Neural cell (in vitro differentiated cells): ENCODE data around the gene SLC44A5. TPM values are rescaled to one million over a fixed set of nuclear protein-coding genes. Genes with fewer than 3 reads are reported as not detected.
A peak's percentile ranks its signal among the peaks of the same experiment; 100 is the strongest.
"Not testable (repeated sequence)": the region's sequence is repeated elsewhere in the genome, so short reads cannot be mapped to it uniquely, and the experiment has no call there.

Experiments
- H2AFZ ChIP-seq: fragments of 200-600, 300-800 bp; sonication (generic), shearing (Covaris generic); 2 replicates; pipeline ENCODE4 v1.6.0; 2014; ENCODE audit warnings: low read depth, mild to moderate bottlenecking, antibody characterized with exemption, low read length, moderate library complexity
- H3F3A ChIP-seq: fragments of 200-600 bp; shearing (Covaris generic); 2 replicates; pipeline ENCODE4 v1.6.1; 2016; ENCODE audit warnings: mild to moderate bottlenecking, moderate library complexity, mixed read lengths, antibody characterized with exemption, low read length; ENCODE audit not compliant: insufficient read depth, poor library complexity, severe bottlenecking
- H3K27ac ChIP-seq: fragments of 200-600, 300-800 bp; sonication (generic), shearing (Covaris generic); 2 replicates; pipeline ENCODE4 v1.5.1; 2014; ENCODE audit warnings: mild to moderate bottlenecking, low read length, moderate library complexity
- H3K27me3 ChIP-seq: fragments of 300-800, 200-600 bp; sonication (generic), shearing (Covaris generic); 2 replicates; pipeline ENCODE4 v1.6.0; 2014; ENCODE audit warnings: mild to moderate bottlenecking, low read depth, low read length, moderate library complexity; ENCODE audit not compliant: insufficient read depth
- H3K36me3 ChIP-seq: fragments of 300-800, 200-600 bp; sonication (generic), shearing (Covaris generic); 2 replicates; pipeline ENCODE4 v1.5.1; 2014; ENCODE audit warnings: mild to moderate bottlenecking, antibody characterized with exemption, low read length, moderate library complexity; ENCODE audit not compliant: insufficient read depth
- H3K4me2 ChIP-seq: fragments of 300-800, 200-600 bp; sonication (generic), shearing (Covaris generic); 2 replicates; pipeline ENCODE4 v1.6.0; 2014; ENCODE audit warnings: mild to moderate bottlenecking, low read length
- H3K4me3 ChIP-seq: fragments of 300-800, 200-600 bp; sonication (generic), shearing (Covaris generic); 2 replicates; pipeline ENCODE4 v1.5.1; 2014; ENCODE audit warnings: mild to moderate bottlenecking, low read length, moderate library complexity
- H3K79me2 ChIP-seq: fragments of 200-600 bp; shearing (Covaris generic); replicated peaks from 2 replicates; pipeline ENCODE4 v1.6.0; 2014; ENCODE audit warnings: mild to moderate bottlenecking, low read length, moderate library complexity; ENCODE audit not compliant: insufficient read depth
- H3K9ac ChIP-seq: fragments of 300-800, 200-600 bp; sonication (generic), shearing (Covaris generic); 2 replicates; pipeline ENCODE4 v1.6.1; 2016; ENCODE audit warnings: mild to moderate bottlenecking, low read length, mixed read lengths
- H3K9me2 ChIP-seq: fragments of 200-600 bp; shearing (Covaris generic); 2 replicates; pipeline ENCODE4 v1.6.1; 2016; ENCODE audit warnings: mild to moderate bottlenecking, low read length, mixed read lengths; ENCODE audit not compliant: insufficient read depth
- H3K9me3 ChIP-seq: fragments of 200-600, 300-800 bp; sonication (generic), shearing (Covaris generic); 2 replicates; pipeline ENCODE4 v1.6.1; 2016; ENCODE audit warnings: mild to moderate bottlenecking, mixed run types, low read length, moderate library complexity, mixed read lengths
- H4K20me1 ChIP-seq: fragments of 200-600 bp; shearing (Covaris generic); 2 replicates; pipeline ENCODE4 v1.6.1; 2016; ENCODE audit warnings: mild to moderate bottlenecking, mixed run types; ENCODE audit not compliant: insufficient read depth
- CTCF ChIP-seq: fragments of 450-650 bp; IDR thresholded peaks from 2 replicates; pipeline ENCODE4 v1.5.1; 2014; ENCODE audit warnings: antibody characterized with exemption, mild to moderate bottlenecking, moderate library complexity; ENCODE audit not compliant: poor library complexity, severe bottlenecking
- EP300 ChIP-seq: fragments of 450-650 bp; conservative IDR thresholded peaks from 2 replicates; pipeline ENCODE4 v1.6.1; 2014; ENCODE audit warnings: antibody characterized with exemption, mild to moderate bottlenecking, moderate library complexity; ENCODE audit not compliant: poor library complexity, severe bottlenecking
- EZH2 ChIP-seq: fragments of 200-600, 300-800 bp; shearing (Covaris generic), sonication (generic); IDR thresholded peaks from 2 replicates; pipeline ENCODE4 v1.6.1; 2014; ENCODE audit warnings: antibody characterized with exemption, low read length, borderline replicate concordance, mild to moderate bottlenecking; ENCODE audit not compliant: insufficient read depth, poor library complexity, severe bottlenecking
- RAD21 ChIP-seq: fragments of 450-650 bp; conservative IDR thresholded peaks from 2 replicates; pipeline ENCODE4 v1.6.1; 2014; ENCODE audit warnings: antibody characterized with exemption, mild to moderate bottlenecking, moderate library complexity
- REST ChIP-seq: IDR thresholded peaks from 2 replicates; pipeline ENCODE4 v1.6.1; 2012; ENCODE audit warnings: borderline replicate concordance
- SMC3 ChIP-seq: fragments of 450-650 bp; conservative IDR thresholded peaks from 2 replicates; pipeline ENCODE4 v1.6.1; 2014; ENCODE audit warnings: antibody characterized with exemption, mild to moderate bottlenecking, moderate library complexity; ENCODE audit not compliant: poor library complexity
- polyA plus RNA-seq: library from polyadenylated mRNA; depleted of rRNA; stranded (reverse); fragments of >200 nt; gene quantifications from 2 replicates; pipeline ENCODE4 v1.2.3, GENCODE V29; 2014

Gene SLC44A5
- polyA plus RNA-seq, 1 donor from 2014 or later: 53.0 TPM

- Histone ChIP-seq H3K27me3 (no peaks in the 10 kb centered on the region), H3K9me2 (no peaks in the 10 kb centered on the region), H3K36me3 (no peaks in the 10 kb centered on the region), H3K27ac (no peak overlapping the region), H2AFZ (no peak overlapping the region), H3F3A (no peaks in the 10 kb centered on the region), H3K4me3 (no peak overlapping the region), H3K9ac (no peak overlapping the region), H3K79me2 (no peaks in the 10 kb centered on the region), H3K9me3 (no peaks in the 10 kb centered on the region), H4K20me1 (no peaks in the 10 kb centered on the region), H3K4me2 (no peak overlapping the region)
- peak; percentile 87 for TF ChIP-seq RAD21
- no peak for TF ChIP-seq REST
- TF ChIP-seq SMC3: peak; percentile 89
- TF ChIP-seq CTCF: peak; percentile 85
Observed at GRCh38 chr1:75265792-75266191, 345.1 kb downstream of the SLC44A5 start.

- no peak overlapping the region for H3K4me2 ChIP-seq
- H3K4me3 ChIP-seq: no peak overlapping the region
- no peaks in the 10 kb centered on the region for H3K9me3 ChIP-seq
- no peaks in the 10 kb centered on the region for H3K79me2 ChIP-seq
- no peaks in the 10 kb centered on the region for H3K9me2 ChIP-seq
- no peak overlapping the region for H3K27ac ChIP-seq
- H4K20me1 ChIP-seq: no peaks in the 10 kb centered on the region
- no peaks in the 10 kb centered on the region for H3K36me3 ChIP-seq
- H2AFZ ChIP-seq: no peak overlapping the region
- no peaks in the 10 kb centered on the region for H3K27me3 ChIP-seq
- no peak overlapping the region for H3K9ac ChIP-seq
- no peaks in the 10 kb centered on the region for H3F3A ChIP-seq
- TF ChIP-seq EP300 (no peak), EZH2 (no peak), SMC3 (no peak)
Observed at GRCh38 chr1:75264112-75264511, 346.8 kb downstream of the SLC44A5 start.

- H3K4me3 ChIP-seq, H4K20me1 ChIP-seq, H3K4me2 ChIP-seq, H3K9ac ChIP-seq, H3K27ac ChIP-seq, H3K9me2 ChIP-seq, H2AFZ ChIP-seq, H3K36me3 ChIP-seq, H3K27me3 ChIP-seq, H3F3A ChIP-seq, H3K79me2 ChIP-seq, H3K9me3 ChIP-seq: not testable (repeated sequence)
Observed at GRCh38 chr1:75263616-75264015, 347.3 kb downstream of the SLC44A5 start.

- H3K27ac ChIP-seq, H3K9me3 ChIP-seq, H2AFZ ChIP-seq, H3F3A ChIP-seq, H3K9me2 ChIP-seq, H3K4me2 ChIP-seq, H3K27me3 ChIP-seq, H3K9ac ChIP-seq, H4K20me1 ChIP-seq, H3K36me3 ChIP-seq, H3K79me2 ChIP-seq, H3K4me3 ChIP-seq: not testable (repeated sequence)
Observed at GRCh38 chr1:75261946-75262345, 349.0 kb downstream of the SLC44A5 start.
